HG03095 (cell line): ENCODE measurements around the gene DOCK1.

Experiments used
- ATAC-seq: cut with Tn5 transposase; IDR thresholded peaks from one replicate; pipeline ENCODE4 v1.9.1; 2021; ENCODE audit warnings: moderate library complexity; ENCODE audit not compliant: unreplicated experiment

Gene DOCK1

DNA sequence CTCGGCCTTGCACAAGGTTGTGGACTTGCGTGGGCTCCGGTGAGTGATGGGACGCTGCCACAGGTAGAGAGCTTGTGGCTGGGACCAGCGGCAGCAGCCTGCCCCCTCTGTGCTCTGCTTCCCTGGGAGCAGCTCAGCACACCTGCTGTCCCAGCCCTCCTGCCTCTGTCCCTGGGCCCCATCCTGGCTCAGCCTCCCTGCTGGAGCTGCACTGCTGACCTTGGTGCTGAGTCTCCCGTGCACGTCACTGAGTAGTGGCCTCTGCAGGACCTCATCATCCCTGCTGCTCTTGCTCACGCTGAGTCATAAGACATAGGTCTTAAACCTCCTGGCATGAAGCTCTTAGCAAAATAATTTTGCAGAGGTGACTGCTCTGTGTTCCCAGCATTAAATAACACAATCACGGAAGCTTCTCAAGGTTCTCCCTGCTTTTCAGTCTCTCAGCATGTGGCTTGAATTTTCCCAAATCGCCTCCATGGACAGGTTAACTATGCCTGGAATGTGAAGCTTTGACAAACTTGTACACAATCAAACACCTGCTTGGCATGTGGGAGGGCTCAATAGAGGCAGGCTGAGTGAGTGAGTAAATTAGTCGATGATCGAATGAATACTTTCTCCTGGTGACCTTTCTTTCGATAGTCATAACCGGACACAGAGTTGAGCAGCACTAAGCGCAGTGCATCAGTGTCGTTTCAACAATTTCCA, 580.1 kb downstream of the DOCK1 start:
- no peak for ATAC-seq

DNA sequence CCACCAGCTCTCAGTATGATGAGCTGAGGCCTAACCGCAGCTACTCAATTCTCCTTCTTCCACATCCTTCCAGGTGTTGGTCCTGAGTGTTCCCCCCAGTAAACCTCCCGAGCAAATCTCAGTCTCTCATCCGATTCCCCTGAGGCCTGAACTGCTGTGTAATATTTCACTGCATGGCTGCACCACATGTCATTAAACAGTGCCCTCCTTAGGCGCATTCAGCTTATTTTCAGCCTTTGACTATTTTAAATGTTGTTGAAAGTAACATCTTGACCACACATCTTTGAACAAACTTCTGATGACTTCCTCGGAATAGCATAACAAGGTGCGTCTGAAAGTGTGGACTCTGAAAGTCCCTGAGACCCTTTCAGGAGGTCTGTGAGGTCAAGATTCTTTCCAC, 581.1 kb downstream of the DOCK1 start:
- ATAC-seq: no peak

DNA sequence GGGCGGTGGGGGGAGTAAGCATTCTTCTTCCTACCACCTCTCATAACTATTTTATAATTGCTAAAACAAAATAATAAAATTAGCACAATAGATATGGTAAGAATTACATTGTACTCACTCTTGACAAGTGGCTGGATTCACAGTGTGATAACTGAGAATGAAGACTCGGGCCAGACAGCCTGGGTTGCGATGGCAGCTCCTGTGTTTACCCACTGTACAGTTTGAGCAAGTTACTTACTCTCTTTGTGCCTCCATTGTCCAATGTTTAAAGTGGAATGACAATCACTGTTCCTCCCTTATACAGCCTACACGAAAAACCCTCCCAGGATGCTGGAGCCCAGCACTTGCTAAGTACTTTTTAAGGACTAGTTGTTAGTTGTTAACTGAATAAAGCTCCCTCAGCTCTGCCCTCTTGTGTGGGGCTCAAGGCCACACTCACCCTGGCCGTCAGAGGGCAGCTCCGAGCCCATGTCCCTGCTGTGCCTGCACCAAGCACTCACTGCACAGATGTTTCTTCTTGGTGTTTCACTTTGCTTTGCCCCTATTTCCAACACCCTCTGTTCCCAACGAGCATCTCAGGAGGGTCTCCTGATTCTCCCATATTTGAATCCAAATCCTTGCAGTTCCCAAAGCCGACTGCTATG, 587.5 kb downstream of the DOCK1 start:
- no peak for ATAC-seq

DNA sequence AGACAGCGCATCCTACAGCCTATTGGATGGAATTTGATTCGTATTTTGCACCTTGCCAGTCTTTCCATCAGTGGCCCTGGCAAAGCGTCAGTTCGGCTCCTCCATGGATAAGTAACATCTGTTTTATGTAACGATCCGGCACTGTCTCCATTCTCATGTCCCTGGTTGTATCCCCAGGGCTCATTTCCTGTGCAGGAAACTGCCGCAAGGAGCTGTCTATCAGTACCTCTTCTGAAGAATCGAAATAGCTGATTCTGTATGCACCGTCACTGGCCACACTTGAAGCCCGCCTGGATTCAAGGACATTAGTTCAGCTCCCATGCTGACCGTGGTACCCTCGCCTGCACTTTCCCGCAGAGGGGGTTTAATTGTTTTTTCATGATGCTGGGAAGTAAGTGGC, 590.8 kb downstream of the DOCK1 start:
- no peak for ATAC-seq

DNA sequence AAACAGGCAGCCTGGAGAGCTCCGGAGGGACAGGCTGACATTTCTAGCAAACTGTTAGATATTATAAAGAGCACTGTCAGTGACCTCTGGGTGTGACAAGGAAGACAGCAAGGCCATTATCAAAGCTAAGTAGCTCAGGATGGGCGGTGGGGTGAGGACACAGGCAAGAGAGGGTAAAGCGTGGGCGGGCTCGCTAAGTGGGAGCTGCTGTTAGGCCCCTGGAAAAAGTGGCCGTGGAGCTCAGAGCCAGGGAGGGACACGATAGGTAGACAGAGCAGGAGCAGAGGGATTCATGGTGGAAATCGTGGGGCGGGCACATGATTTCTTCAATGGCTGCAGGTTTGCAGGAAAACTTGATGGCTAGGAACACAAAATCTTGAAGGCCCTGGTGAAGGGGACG, 592.5 kb downstream of the DOCK1 start:
- ATAC-seq: no peak

DNA sequence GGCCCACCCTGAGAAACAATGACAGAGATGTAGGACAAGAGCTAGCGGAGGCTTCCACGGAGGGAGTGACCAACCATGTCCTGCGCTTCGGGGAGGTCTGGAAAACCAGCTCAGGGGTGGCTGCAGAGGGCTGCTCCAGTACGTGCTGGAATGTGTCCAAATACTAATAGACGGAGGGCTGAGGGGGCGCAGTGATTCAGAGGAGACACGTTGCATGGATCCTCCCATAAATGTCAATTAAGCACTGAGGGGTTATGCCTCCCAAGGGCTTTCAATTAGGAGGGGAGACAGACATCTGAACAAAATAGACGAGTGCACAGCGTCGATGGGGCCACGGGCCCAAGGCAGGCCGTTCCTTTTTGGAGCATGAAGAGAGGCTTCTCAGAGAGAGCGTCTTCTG, 592.9 kb downstream of the DOCK1 start:
- no peak for ATAC-seq

DNA sequence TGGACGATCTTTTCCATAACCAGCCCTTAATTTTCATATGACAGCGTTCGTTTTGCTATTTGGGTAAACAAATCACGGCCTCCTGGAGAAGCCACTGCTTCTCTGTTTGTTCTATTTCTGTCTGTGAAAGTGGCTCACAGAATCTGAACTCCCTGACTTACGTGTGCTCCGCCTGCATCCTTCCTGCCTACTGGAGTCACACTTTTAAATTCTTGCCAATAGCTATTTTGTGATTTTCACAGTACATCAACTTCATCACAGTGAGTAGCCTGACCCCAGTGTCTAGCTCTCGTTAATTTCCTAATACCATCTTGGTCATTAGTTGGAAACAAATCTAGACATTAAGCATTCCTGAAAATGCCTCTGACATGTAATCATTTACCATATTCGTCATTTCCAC, 594.9 kb downstream of the DOCK1 start:
- no peak for ATAC-seq
